ENCODE data around the gene USP15.

The USP15 gene

GRCh38 chr12:62301080-62301798 is 41.0 kb downstream of the USP15 start:
- H3K27ac Mint-ChIP-seq: no peak overlapping the region
- peaks cover 36% of the 10 kb centered on the region for H3K4me1 Mint-ChIP-seq (ENCODE audit: low read depth)
- peaks cover 27% of the 10 kb centered on the region for H3K9me3 Mint-ChIP-seq
- peaks cover 89% of the 10 kb centered on the region for H3K36me3 Mint-ChIP-seq (ENCODE audit: low read depth)
- no peak for DNase-seq (ENCODE audit: low spot score)
- H3K27me3 Mint-ChIP-seq (ENCODE audit: low read depth): no peaks in the 10 kb centered on the region
- H3K4me3 Mint-ChIP-seq: no peak overlapping the region

GRCh38 chr12:62301799-62302133 is 41.6 kb downstream of the USP15 start:
- Mint-ChIP-seq H3K27ac (no peak overlapping the region), H3K36me3 (ENCODE audit: low read depth) (peaks cover 89% of the 10 kb centered on the region), H3K4me3 (no peak overlapping the region), H3K27me3 (ENCODE audit: low read depth) (no peaks in the 10 kb centered on the region), H3K9me3 (peaks cover 27% of the 10 kb centered on the region), H3K4me1 (ENCODE audit: low read depth) (peaks cover 35% of the 10 kb centered on the region)
- DNase-seq (ENCODE audit: low spot score): no peak

GRCh38 chr12:62304560-62304959 is 44.4 kb downstream of the USP15 start:
- H3K4me3 Mint-ChIP-seq: no peak overlapping the region
- peaks cover 42% of the 10 kb centered on the region for H3K4me1 Mint-ChIP-seq (ENCODE audit: low read depth)

GRCh38 chr12:62305778-62306177 is 45.6 kb downstream of the USP15 start:
- DNase-seq (ENCODE audit: low spot score): no peak
- H3K27ac Mint-ChIP-seq: no peak overlapping the region
- H3K4me1 Mint-ChIP-seq (ENCODE audit: low read depth): peaks cover 39% of the 10 kb centered on the region
- peaks cover 82% of the 10 kb centered on the region for H3K36me3 Mint-ChIP-seq (ENCODE audit: low read depth)
- peaks cover 23% of the 10 kb centered on the region for H3K9me3 Mint-ChIP-seq
- no peak overlapping the region for H3K4me3 Mint-ChIP-seq
- H3K27me3 Mint-ChIP-seq (ENCODE audit: low read depth): no peaks in the 10 kb centered on the region

More at GRCh38 chr12:62304560-62304959, 44.4 kb downstream of the USP15 start:
- Mint-ChIP-seq H3K27me3 (ENCODE audit: low read depth) (no peaks in the 10 kb centered on the region), H3K9me3 (peaks cover 24% of the 10 kb centered on the region), H3K36me3 (ENCODE audit: low read depth) (peaks cover 89% of the 10 kb centered on the region), H3K27ac (no peak overlapping the region)
- no peak for DNase-seq (ENCODE audit: low spot score)

GRCh38 chr12:62306569-62307530 is 46.6 kb downstream of the USP15 start:
- H3K36me3 Mint-ChIP-seq (ENCODE audit: low read depth): peaks cover 82% of the 10 kb centered on the region
- DNase-seq (ENCODE audit: low spot score): no peak
- peaks cover 39% of the 10 kb centered on the region for H3K4me1 Mint-ChIP-seq (ENCODE audit: low read depth)
- no peak overlapping the region for H3K4me3 Mint-ChIP-seq
- H3K27me3 Mint-ChIP-seq (ENCODE audit: low read depth): no peaks in the 10 kb centered on the region
- H3K27ac Mint-ChIP-seq: no peak overlapping the region
- H3K9me3 Mint-ChIP-seq: peaks cover 20% of the 10 kb centered on the region

- H3K4me3 Mint-ChIP-seq: no peak overlapping the region
- DNase-seq (ENCODE audit: low spot score): no peak
- H3K4me1 Mint-ChIP-seq (ENCODE audit: low read depth): peaks cover 35% of the 10 kb centered on the region
- no peaks in the 10 kb centered on the region for H3K27me3 Mint-ChIP-seq (ENCODE audit: low read depth)
- peaks cover 74% of the 10 kb centered on the region for H3K36me3 Mint-ChIP-seq (ENCODE audit: low read depth)
- peaks cover 14% of the 10 kb centered on the region for H3K9me3 Mint-ChIP-seq
- no peak overlapping the region for H3K27ac Mint-ChIP-seq
Observed at GRCh38 chr12:62308201-62308600, 48.0 kb downstream of the USP15 start.

- Mint-ChIP-seq H3K4me3 (no peak overlapping the region), H3K9me3 (peaks cover 4% of the 10 kb centered on the region), H3K4me1 (ENCODE audit: low read depth) (peaks cover 27% of the 10 kb centered on the region), H3K27ac (no peak overlapping the region), H3K27me3 (ENCODE audit: low read depth) (no peaks in the 10 kb centered on the region), H3K36me3 (ENCODE audit: low read depth) (peaks cover 44% of the 10 kb centered on the region)
- no peak for DNase-seq (ENCODE audit: low spot score)
Observed at GRCh38 chr12:62313727-62314380, 53.6 kb downstream of the USP15 start.

- Mint-ChIP-seq H3K9me3 (peaks cover 6% of the 10 kb centered on the region), H3K27ac (no peak overlapping the region), H3K4me1 (ENCODE audit: low read depth) (peaks cover 25% of the 10 kb centered on the region), H3K36me3 (ENCODE audit: low read depth) (peaks cover 44% of the 10 kb centered on the region), H3K4me3 (no peak overlapping the region), H3K27me3 (ENCODE audit: low read depth) (no peaks in the 10 kb centered on the region)
- no peak for DNase-seq (ENCODE audit: low spot score)
Observed at GRCh38 chr12:62317017-62317416, 56.8 kb downstream of the USP15 start.

- peaks cover 27% of the 10 kb centered on the region for H3K4me1 Mint-ChIP-seq (ENCODE audit: low read depth)
- H3K9me3 Mint-ChIP-seq: peaks cover 6% of the 10 kb centered on the region
Observed at GRCh38 chr12:62319058-62319457, 58.9 kb downstream of the USP15 start.

GRCh38 chr12:62320054-62320453 is 59.9 kb downstream of the USP15 start:
- Mint-ChIP-seq H3K27ac (no peak overlapping the region), H3K4me3 (no peak overlapping the region), H3K27me3 (ENCODE audit: low read depth) (no peaks in the 10 kb centered on the region), H3K36me3 (ENCODE audit: low read depth) (peaks cover 56% of the 10 kb centered on the region), H3K4me1 (ENCODE audit: low read depth) (peaks cover 27% of the 10 kb centered on the region), H3K9me3 (peaks cover 6% of the 10 kb centered on the region)
- no peak for DNase-seq (ENCODE audit: low spot score)

More at GRCh38 chr12:62319058-62319457, 58.9 kb downstream of the USP15 start:
- no peaks in the 10 kb centered on the region for H3K27me3 Mint-ChIP-seq (ENCODE audit: low read depth)
- H3K4me3 Mint-ChIP-seq: no peak overlapping the region
- no peak overlapping the region for H3K27ac Mint-ChIP-seq
- peaks cover 58% of the 10 kb centered on the region for H3K36me3 Mint-ChIP-seq (ENCODE audit: low read depth)
- no peak for DNase-seq (ENCODE audit: low spot score)

GRCh38 chr12:62323386-62323785 is 63.2 kb downstream of the USP15 start:
- peaks cover 52% of the 10 kb centered on the region for H3K36me3 Mint-ChIP-seq (ENCODE audit: low read depth)

GRCh38 chr12:62328296-62328921 is 68.2 kb downstream of the USP15 start:
- Mint-ChIP-seq H3K27ac (no peak overlapping the region), H3K4me1 (ENCODE audit: low read depth) (peaks cover 9% of the 10 kb centered on the region), H3K4me3 (no peak overlapping the region), H3K27me3 (ENCODE audit: low read depth) (no peaks in the 10 kb centered on the region), H3K36me3 (ENCODE audit: low read depth) (peaks cover 40% of the 10 kb centered on the region), H3K9me3 (no peaks in the 10 kb centered on the region)
- DNase-seq (ENCODE audit: low spot score): no peak

More at GRCh38 chr12:62323386-62323785, 63.2 kb downstream of the USP15 start:
- no peak for DNase-seq (ENCODE audit: low spot score)
- Mint-ChIP-seq H3K4me3 (no peak overlapping the region), H3K27me3 (ENCODE audit: low read depth) (no peaks in the 10 kb centered on the region), H3K4me1 (ENCODE audit: low read depth) (peaks cover 19% of the 10 kb centered on the region), H3K27ac (no peak overlapping the region), H3K9me3 (peaks cover 6% of the 10 kb centered on the region)

- H3K9me3 Mint-ChIP-seq: peaks cover 3% of the 10 kb centered on the region
- no peaks in the 10 kb centered on the region for H3K27me3 Mint-ChIP-seq (ENCODE audit: low read depth)
- H3K4me1 Mint-ChIP-seq (ENCODE audit: low read depth): peaks cover 16% of the 10 kb centered on the region
- H3K36me3 Mint-ChIP-seq (ENCODE audit: low read depth): peaks cover 49% of the 10 kb centered on the region
- H3K27ac Mint-ChIP-seq: no peak overlapping the region
- no peak overlapping the region for H3K4me3 Mint-ChIP-seq
- no peak for DNase-seq (ENCODE audit: low spot score)
Observed at GRCh38 chr12:62331306-62331705, 71.1 kb downstream of the USP15 start.

Data from T-helper 2 cell treated with Interferon-gamma antibody and Interleukin-4, amounts not matched to agents 5 μg/mL and 100 μg/mL, for 36 hours (primary cell).